Endometrium (tissue), 2 donors: ENCODE measurements around the gene ZMAT3.
"Not testable (repeated sequence)": the region's sequence is repeated elsewhere in the genome, so short reads cannot be mapped to it uniquely, and the experiment has no call there.

Source experiments
- FAIRE-seq: peaks from 2 replicates; lab custom pipeline; 2012; peaks lifted over from hg19 to GRCh38; lab: Jason Lieb, UNC
- donor health status: control.
- donor health status: control.

Gene ZMAT3

DNA sequence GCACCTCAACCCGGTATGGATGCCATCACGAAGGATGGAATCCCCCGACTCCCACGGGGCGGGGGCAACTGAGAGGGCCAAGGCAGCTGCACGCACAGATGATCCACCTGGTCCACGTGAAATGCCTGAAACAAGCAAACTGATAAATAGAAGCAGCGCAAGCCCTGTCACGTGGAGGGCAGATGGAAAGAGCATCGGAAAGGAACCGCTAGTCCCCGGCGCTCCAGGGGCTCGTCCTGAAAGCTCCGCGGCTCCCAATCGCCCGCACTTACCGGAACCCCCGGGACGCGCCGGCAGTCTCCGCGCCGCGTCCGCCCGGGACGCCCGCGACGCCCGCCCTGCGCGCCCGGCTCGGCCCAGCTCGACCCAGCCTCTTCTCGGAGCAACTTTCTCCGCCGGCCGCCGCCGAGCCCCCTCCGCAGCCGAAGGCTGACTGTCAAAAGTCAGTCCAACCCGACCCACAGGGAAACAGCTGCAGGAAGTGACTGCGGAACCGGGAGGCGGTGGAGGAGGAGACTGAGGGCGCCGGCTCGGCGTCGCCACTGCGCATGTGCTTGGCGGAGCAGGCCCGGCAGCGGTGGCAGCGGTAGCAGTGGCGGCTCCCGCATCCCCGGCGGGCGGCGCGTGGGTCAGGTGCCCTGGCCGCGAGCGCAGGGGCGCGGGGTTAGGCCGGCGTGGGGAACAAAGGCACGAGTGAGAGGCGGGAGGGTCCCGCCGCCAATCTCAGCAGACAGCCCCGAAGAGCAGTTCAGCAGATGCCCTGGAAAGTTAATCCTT is at the start of gene ZMAT3:
TSS of gene ZMAT3 (minus strand) at position 487 of the 777 bp plus-strand sequence. CDS start 4,057 bp downstream, outside the sequence.
- no peak for FAIRE-seq

GRCh38 chr3:179116816-179117215 is 45.2 kb upstream of the ZMAT3 start:
- FAIRE-seq = no peak

- not testable (repeated sequence) for FAIRE-seq
Observed at GRCh38 chr3:179115444-179115843, 43.8 kb upstream of the ZMAT3 start.

DNA sequence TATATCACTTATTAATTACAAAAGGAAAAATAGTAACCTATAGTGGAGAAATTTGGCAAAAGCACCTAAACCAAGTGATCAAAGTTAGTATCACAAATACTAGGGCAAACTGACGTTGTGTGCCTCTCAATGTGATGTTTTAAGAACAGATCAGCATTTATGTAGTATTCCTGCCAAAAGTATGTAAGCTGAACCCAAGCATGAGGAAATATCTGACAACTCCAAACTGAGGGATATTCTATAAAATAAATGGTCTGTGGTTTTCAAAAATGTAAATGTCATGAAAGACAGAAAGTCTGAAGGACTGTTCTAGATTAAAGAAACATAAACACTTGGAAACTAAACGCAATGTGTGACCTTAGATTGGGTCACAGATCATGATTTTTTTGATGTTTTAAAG is 42.3 kb upstream of the ZMAT3 start:
- no peak for FAIRE-seq

DNA sequence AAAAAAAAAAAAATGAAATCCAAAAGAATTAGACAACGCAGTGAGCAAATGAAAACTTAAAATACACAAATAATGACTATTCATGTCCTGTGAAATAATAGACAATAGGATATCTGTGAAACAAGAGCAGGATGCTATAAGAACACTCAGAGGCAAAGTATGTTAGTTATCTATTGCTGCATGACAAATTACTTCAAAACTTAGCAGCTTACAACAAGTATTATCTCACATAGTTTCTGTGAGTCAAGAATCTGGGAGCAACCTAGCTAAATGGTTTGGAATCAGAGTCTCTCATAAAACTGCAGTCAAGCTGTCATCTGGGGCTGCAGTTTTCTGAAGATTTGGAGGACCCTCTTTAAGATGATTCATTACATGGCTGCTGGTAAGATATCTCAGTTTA is 36.5 kb upstream of the ZMAT3 start:
- no peak for FAIRE-seq

DNA sequence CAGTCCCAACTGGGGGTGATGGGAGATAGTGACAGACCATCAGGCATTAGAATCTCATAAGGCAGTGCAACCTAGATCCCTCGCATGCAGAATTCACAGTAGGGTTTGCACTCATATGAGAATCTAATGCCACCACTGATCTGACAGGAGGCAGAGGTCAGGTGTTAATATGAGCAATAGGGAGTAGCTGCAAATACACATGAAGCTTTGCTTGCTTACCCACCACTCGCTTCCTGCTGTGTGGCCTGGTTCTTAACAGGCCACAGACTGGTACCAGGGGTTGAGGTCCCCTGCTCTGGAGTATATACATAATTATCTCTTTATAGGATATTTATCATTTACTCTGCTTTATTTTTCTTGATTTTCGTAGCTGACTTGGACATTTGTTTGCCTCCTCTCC is 36.0 kb upstream of the ZMAT3 start:
- no peak for FAIRE-seq

DNA sequence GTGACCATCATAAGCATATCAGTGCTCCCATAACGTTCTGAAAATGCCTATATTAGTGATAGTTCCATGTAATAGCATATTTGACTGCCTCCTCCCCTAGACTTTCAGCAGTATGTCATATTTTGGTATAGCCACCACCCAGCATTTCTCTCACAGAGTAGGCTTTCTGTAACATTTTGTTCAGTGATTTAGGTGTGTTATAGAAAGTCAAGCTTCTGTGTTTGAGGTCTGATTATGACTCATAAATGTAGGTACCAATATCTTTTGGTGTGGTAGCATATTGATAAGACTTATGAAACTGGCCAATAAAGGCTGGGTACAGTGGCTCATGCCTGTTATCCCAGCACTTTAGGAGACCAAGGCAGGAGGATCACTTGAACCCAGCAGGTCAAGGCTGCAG is 34.3 kb upstream of the ZMAT3 start:
- no peak for FAIRE-seq

DNA sequence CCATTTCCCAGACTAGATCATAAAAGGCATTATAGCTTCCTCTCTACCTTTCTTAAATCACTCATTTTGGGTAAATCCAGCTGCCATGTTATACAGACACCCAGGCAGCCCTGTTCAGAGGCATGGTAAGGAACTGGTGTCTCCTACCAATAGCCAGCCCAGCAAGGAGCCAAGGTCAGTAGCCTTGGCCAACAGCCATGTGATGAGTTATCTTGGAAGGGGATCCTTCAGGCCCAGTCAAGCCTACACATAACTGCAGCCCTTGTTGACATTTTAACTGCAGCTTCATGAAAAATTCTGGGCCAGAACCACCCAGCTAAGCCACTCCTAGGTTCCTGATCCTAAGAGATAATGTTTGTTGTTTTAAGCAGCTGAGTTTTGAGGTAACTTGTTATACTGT is 29.0 kb upstream of the ZMAT3 start:
- FAIRE-seq = no peak

DNA sequence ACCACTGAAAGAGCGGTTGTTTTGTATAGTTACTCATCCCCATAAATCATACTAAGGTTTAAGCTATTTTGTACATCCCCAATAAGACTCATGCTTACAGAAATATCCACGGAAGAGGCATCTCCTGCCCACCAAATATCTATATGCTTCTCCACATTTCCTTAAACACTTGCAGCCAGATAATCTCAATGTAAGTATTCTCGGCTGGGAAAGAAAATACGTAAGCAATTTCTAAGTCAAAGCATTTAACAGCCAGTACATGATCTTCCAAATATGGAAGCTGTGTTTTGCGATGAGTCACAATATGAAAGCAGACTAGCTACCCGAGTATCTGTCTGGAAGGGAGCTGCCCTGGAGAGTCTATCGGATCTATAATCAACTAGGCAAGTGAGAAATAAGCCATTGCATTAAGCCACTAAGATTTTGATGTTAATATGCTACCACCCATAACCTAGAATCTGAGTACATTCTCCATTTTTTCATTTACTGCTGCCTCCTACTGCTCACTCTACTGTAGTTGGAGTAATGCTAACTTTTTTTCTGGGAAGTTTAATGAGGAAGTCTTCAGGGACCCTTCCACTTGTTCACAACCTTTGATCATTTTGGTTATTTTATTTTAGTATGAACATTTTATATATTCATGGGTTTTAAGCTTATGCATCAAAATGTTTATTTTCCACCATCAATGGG is 26.9 kb upstream of the ZMAT3 start:
- no peak for FAIRE-seq

GRCh38 chr3:179093807-179094206 is 22.2 kb upstream of the ZMAT3 start:
- FAIRE-seq = no peak

DNA sequence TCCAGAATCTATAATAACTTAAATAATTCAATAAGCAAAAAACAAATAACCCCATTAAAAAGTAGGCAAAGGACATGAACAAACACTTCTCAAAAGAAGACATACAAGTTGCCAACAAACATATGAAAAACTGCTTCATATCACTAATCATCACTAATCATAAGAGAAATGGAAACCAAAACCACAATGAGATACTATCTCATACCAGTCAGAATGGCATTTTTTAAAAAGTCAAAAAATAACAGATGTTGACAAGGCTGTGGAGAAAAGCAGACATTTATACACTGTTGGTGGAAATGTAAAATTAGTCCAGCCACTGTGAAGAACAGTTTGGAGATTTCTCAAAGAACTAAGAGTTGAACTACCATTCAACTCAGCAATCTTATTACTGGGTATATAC is 19.5 kb upstream of the ZMAT3 start:
- no peak for FAIRE-seq

DNA sequence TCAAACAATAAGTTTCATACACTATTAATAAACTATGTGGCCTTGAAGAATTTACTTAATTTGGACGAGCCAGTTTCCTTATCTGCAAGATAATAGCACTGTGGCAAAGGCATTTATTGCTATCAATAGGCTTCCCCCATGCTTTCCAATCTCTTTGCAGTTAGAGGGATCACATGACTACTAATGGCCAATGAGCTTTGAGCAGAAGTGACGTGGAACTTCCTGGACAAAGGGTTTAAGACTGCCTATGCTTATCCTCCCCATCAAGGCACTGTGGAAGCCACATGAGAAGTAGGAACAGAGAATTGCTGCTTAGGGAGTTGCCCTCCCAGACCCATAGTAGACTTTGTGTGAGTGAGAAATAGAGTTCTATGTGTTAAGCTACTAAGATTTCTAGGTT is 16.7 kb upstream of the ZMAT3 start:
- FAIRE-seq = no peak

GRCh38 chr3:179083977-179084376 is 12.4 kb upstream of the ZMAT3 start:
- FAIRE-seq = no peak

GRCh38 chr3:179082416-179082815 is 10.8 kb upstream of the ZMAT3 start:
- FAIRE-seq = no peak

GRCh38 chr3:179081885-179082284 is 10.3 kb upstream of the ZMAT3 start:
- no peak for FAIRE-seq

DNA sequence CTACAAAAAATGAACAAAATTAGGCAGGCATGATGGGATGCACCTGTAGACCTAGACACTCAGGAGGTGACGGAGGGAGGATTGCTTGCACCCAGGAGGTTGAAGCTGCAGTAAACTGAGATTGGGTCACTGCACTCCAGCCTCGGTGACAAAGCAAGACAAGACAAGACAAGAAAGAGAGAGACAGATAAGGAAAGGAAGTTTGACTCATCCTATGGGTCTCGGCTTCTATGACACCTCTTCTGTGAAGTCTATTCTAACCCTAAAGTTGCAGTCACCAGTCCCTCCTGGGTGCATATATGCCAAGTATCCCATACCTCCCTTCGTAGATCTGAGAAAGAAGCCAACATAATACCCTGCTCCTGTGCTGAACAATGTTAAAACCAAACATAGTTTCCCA is 7.9 kb upstream of the ZMAT3 start:
- FAIRE-seq = no peak

- FAIRE-seq = no peak
Observed at GRCh38 chr3:179076243-179077027, 4.8 kb upstream of the ZMAT3 start.

DNA sequence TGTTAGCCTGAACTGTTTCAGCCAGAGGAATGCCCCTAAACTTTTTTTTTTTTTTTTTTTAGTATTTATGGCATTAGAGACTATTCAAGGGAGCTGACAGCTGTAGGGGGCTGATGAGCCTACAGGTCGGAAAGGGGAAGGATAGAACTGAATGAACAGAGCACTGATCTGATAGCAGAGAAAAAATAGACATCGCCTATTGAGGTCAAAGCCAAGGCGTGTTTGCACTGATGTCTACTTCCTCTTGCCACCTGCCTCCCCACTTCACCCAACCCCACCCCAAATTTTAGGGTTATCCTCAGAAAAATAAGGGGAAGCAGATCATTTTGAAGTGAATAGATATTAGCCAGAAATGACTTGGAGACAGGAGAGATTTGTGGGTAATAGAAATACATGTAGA is 3.0 kb upstream of the ZMAT3 start:
- FAIRE-seq = no peak

GRCh38 chr3:179073816-179074215 is 2.2 kb upstream of the ZMAT3 start:
- no peak for FAIRE-seq

DNA sequence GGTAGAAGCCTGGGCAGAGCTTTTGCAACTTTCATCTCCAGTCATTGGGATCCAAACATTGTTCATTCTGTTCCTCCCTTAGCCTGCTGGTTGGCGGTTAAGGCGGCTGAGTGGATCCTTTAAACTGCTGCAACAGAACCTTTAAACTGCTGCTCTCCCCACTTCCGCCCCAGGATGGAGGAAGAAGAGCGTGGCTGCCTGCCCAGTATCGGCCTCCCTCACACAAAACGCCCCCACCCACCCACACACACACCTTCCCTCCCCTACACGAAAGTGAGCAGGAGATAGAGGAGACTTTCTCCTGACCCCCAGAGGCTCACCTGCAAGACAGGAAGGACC is 460 bp upstream of the ZMAT3 start:
- FAIRE-seq = no peak

- no peak for FAIRE-seq
Observed at GRCh38 chr3:179071027-179071322, 634 bp downstream of the ZMAT3 start.

GRCh38 chr3:179069762-179070390 is 1.7 kb downstream of the ZMAT3 start:
- no peak for FAIRE-seq
